ENCODE data around the gene SHISA5.

GRCh38 chr3:48435774-48436476, 68.0 kb downstream of the SHISA5 start:
- no peak for TF ChIP-seq RAD21 (IDR thresholded peaks at IDR 0.05; ENCODE audit: low read depth)
- no peak for TF ChIP-seq EGR1 (IDR thresholded peaks at IDR 0.05; ENCODE audit: low read depth)
- no peak for TF ChIP-seq CBX3 (IDR thresholded peaks at IDR 0.05; ENCODE audit: low read depth)
- peak in 2 of 3 experiments; percentile 100; a peak in 4 of 6 replicates for TF ChIP-seq CTCF (IDR thresholded peaks at IDR 0.05 in 2 of 3, conservative IDR thresholded peaks at IDR 0.05 in 1 of 3; ENCODE audit: borderline replicate concordance in 1 of 3, insufficient read depth in 1 of 3, low read depth in 2 of 3, low read length in 2 of 3)
- TF ChIP-seq POLR2A (IDR thresholded peaks at IDR 0.05; ENCODE audit: borderline replicate concordance, extremely low read depth, insufficient read depth, insufficient read length) = no peak
- no peak for TF ChIP-seq SIN3A (IDR thresholded peaks at IDR 0.05; ENCODE audit: low read depth)
- no peak for TF ChIP-seq ZFX (IDR thresholded peaks at IDR 0.05)
- TF ChIP-seq POLR2AphosphoS5 (IDR thresholded peaks at IDR 0.05; ENCODE audit: low read depth, low read length) = peak; percentile 27; the same call in 1 of the 2 replicates
- no peak for TF ChIP-seq REST (IDR thresholded peaks at IDR 0.05; ENCODE audit: low read depth)
- no peak for TF ChIP-seq EZH2 (IDR thresholded peaks at IDR 0.05)
